LNCAP (cell line): ENCODE data around the gene CHMP2A.

Source experiments
- TF ChIP-seq, protein P1 (sequence below): fragments of 450-650 bp; IDR thresholded peaks from 2 replicates; pipeline ENCODE4 v1.5.1; 2017; ENCODE audit warnings: mild to moderate bottlenecking

Gene CHMP2A

DNA sequence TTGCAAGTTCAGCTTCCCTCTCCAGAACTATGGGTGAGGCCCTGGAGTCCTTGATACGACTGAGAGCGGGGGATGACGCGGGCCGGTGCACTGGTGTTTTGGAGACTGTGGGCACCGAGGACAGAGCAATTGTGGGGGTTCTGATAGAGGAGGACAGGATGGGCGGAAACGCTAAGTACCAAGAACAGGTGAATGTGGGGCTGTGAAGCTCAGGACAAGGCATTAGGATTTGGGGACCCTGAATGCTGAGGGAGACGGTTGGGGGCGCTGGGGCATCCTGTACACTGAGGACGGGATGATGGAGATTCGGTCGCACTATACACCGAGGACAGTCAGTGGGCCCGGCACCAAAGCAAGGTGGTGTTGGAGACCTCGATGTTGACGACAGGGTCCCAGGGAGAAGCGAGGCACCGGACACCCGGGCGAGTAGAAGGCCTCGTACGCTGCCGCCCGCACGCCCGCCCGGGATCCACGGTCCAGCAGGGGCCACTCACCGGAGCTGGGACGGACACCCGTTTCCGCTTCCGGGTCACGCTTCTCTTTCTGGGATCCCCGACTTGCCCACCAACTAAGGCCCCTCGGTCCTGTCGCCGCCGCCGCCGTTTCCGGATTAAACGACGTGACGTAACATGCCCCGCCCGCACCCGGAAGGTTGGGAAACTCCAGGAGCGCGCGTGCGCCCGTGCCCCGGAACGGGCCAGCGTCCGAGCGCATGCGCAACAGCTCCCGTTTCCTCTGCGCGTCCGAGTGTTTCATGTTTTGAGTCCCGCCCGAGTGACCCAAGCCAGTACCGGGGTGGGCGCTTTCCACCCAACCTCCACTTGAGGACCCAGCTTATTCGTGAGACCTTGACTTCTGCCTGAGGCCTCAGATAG, at the start of gene CHMP2A:
Gene CHMP2A (minus strand): TSS at position 612 of the 875 bp plus-strand sequence. CDS start 893 bp downstream, outside the sequence.
- TF ChIP-seq, protein P1, sequence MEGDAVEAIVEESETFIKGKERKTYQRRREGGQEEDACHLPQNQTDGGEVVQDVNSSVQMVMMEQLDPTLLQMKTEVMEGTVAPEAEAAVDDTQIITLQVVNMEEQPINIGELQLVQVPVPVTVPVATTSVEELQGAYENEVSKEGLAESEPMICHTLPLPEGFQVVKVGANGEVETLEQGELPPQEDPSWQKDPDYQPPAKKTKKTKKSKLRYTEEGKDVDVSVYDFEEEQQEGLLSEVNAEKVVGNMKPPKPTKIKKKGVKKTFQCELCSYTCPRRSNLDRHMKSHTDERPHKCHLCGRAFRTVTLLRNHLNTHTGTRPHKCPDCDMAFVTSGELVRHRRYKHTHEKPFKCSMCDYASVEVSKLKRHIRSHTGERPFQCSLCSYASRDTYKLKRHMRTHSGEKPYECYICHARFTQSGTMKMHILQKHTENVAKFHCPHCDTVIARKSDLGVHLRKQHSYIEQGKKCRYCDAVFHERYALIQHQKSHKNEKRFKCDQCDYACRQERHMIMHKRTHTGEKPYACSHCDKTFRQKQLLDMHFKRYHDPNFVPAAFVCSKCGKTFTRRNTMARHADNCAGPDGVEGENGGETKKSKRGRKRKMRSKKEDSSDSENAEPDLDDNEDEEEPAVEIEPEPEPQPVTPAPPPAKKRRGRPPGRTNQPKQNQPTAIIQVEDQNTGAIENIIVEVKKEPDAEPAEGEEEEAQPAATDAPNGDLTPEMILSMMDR, result no peak

DNA sequence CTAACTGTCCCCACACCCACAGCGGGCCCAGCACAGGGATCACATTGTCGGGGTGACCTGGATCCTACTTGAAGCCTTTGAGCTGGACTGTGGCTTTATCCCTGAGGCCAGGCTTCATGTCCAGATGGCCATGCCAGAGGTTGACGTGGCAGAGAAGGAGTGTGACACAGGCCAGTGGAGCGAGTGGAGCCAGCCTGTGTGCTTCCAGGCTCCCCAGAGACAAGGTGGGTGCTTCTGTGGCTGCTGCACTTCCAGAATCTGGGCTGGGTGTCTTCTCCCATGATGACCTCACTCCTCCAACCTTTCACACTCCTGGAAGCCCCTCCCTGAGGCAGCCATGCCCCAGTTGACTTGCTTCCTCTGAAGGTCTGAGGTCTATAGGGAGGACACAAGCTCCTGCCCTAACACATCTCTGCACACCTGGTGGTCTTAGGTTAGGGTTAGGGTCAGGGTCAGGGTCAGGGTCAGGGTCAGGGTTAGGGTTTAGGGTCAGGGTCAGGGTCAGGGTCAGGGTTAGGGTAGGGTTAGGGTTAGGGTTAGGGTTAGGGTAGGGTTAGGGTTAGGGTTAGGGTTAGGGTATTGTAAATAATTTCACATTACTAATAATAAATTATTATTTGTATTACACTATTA, 31.3 kb upstream of the CHMP2A start:
- TF ChIP-seq, protein P1, result no peak

DNA sequence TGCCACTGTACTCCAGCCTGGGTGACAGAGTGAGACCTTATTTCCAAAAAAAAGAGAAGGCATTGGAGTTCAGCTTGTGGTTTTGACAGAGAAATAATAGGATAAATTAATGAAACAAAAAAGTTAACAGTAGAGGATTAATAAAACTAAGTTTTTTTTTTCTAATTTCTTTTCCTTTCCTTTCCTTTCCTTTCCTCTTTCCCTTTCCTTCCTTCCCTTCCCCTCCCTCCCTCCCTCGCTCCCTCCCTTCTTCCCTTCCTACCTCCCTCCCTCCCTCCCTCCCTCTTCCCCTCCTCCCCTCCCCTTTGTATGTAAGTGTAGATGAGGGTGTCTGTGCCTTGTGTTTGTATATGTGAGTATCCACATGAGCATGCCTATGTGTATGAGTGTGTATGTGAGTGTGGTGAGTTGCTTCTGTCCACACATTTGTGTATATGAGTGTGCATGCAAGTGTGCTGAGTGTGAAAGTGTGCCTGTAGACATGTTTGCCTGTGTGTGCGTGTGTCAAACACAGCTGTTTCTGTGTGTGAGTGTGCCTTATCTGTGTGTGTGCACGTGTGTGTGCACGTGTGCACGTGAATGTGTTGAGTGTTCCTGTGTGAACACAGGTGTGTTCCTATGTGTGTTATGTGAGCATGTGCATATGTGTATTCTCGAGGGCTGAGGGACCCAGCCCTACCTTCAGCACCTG, 30.7 kb upstream of the CHMP2A start:
- TF ChIP-seq, protein P1, result no peak

DNA sequence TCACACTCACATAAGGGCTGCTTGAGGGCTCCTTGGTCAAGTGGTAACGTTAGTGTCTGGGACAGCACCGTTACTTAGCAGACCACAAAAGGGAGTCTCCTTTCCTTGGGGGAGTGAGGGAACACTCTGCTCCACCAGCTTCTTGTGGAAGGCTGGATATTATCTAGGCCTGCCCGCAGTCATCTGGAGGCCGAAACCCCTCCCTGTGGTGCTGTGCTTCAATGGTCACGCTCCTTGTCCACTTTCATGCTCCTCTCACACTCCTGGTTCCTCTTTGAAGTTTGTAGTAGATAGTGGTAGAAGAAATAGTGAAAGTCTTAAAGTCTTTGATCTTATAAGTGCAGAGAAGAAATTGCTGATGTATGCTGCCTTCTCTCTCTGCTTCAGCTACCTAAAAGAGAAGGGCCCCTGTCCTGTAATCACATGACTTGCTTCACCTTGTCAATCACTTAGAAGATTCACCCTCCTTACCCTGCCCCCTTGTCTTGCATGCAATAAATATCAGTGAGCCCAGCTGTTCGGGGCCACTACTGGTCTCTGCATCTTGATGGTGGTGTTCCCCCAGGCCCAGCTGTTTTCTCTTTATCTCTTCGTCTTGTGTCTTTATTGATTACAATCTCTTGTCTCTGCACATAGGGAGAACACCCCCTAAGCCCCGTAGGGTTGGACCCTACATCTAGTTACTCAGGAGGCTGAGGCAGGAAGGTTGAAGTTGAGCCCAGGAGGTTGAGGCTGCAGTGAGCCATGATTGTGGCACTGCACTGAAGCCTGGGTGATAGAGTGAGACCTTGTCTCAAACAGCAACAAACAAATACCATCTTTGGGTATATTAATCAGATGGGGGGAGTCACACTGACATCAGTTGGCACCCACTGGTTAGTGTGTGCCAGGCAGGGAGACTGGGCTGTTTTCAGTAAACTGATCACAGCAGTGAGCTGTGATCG, 29.9 kb upstream of the CHMP2A start:
- TF ChIP-seq, protein P1, result no peak

DNA sequence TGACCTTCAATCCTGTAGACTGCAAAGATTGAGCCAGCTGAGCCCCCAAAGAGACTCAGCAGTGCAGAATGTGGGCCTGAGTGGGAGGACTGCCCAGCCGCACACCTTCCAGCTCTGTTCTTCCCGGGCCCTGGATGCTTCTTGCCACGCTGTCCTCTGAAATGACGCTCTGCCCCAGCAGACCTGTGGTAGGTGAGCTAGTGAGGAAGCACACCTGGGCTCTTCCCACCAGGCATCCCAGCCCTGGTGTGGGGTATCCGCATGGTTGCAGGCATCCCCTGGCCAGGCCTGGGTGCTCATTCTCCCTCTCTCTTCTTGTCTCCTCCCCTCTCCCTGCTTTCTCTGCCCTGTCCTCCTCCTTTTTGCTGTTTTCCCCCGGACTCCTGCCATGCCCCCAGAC, 28.1 kb upstream of the CHMP2A start:
- TF ChIP-seq, protein P1, result no peak

DNA sequence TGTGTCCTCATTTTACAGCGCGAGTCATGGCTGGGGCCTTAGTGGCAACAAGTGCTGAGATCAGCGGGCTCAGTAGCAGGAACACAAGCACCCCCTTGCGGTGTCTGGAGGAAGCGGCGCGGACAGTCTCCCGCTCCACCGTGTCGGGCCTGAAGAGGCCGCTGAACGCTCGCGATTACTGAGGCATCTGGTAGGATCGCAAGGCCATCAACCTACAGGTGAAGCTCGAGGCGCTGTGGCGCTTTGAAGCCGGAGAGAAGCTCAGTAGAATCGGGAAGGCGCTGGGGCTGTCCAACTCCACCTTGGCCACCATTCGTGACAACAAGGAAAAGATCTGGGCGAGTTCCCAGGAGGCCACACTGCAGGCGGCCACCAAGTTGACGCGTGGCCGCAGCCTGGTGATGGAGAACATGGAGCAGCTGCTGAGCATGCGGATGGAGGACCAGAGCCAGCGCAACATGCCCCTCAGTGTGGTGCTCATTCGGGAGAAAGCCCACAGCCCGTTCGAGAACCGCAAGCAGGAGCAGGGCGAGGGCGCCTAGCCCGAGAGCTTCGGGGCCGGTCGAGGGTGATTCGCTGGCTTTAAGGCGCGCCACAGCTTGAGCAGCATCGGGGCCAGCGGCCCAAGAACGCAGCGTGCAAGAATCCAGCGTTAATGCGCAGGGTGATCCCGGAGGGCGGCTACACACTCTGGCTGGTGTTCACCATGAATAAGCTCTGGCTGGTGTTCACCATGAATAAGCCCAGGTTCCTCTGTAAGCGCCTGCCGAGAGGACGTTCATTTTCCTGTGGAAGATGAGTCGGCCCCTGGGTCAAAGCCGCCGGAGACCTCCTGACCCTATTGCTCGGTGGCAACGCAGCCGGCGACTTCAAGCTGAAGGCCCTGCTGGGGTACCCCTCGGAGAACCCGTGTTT, 26.6 kb upstream of the CHMP2A start:
- TF ChIP-seq, protein P1, result peak; percentile 8; the same call in 1 of the 2 replicates
